Endothelial cell of umbilical vein (primary cell): ENCODE data around the gene ETV3L. TPM values are rescaled to one million over a fixed set of nuclear protein-coding genes. Genes with fewer than 3 reads are reported as not detected.

Source experiments
- BruUV-seq: library from RNA; stranded (reverse); fragments of 400-500 nt; replicated peaks from 2 replicates; lab custom pipeline; 2021; lab: Mats Ljungman, UMichigan
- CTCF ChIA-PET: fragments of 300-600, 350-600 bp; sonication (Branson Sonifier 250); formaldehyde crosslinking; loops from one replicate; lab custom pipeline; 2021; ENCODE audit warnings: antibody characterized with exemption, inconsistent platforms; lab: Charles Lee
- POLR2A ChIA-PET: fragments of 300-600, 350-600 bp; sonication (Branson Sonifier 250); formaldehyde crosslinking; loops from one replicate; lab custom pipeline; 2021; ENCODE audit warnings: antibody characterized with exemption, inconsistent platforms; lab: Charles Lee
- DNase-seq: peaks from one replicate; pipeline ENCODE4 v3.0.0-alpha.2; 2011; ENCODE audit warnings: low read depth, low spot score
- FAIRE-seq: peaks from 2 replicates; lab custom pipeline; 2011; peaks lifted over from hg19 to GRCh38; lab: Jason Lieb, UNC
- H2AFZ ChIP-seq: 2 replicates; pipeline ENCODE4 v1.6.0; 2012; ENCODE audit warnings: low read depth, low read length, control low read depth, inconsistent platforms
- H3K27ac ChIP-seq: 2 replicates; pipeline ENCODE4 v1.5.1; 2011; ENCODE audit warnings: low read depth, mild to moderate bottlenecking, control low read depth, low read length, moderate library complexity; ENCODE audit not compliant: insufficient read depth
- H3K27me3 ChIP-seq, 2 experiments: 2 replicates each; pipeline versions ENCODE4 v1.6.0 to v1.6.1; 2011; ENCODE audit warnings: low read length in 2 of 2, mixed read lengths in 1 of 2; ENCODE audit not compliant: control insufficient read depth in 2 of 2, insufficient read depth in 2 of 2
- H3K36me3 ChIP-seq, 2 experiments: 2 replicates in 1 of 2; 3 replicates in 1 of 2; pipeline ENCODE4 v1.5.1; 2011; ENCODE audit warnings: low read length in 2 of 2, mild to moderate bottlenecking in 1 of 2, moderate library complexity in 1 of 2; ENCODE audit not compliant: control insufficient read depth in 2 of 2, insufficient read depth in 2 of 2; ENCODE audit errors: extremely low read depth in 1 of 2
- H3K4me1 ChIP-seq: 3 replicates; pipeline ENCODE4 v1.5.1; 2011; ENCODE audit warnings: mild to moderate bottlenecking, low read length; ENCODE audit not compliant: control insufficient read depth, insufficient read depth; ENCODE audit errors: extremely low read depth
- H3K4me2 ChIP-seq: 2 replicates; pipeline ENCODE4 v1.6.1; 2011; ENCODE audit warnings: low read length, control low read depth, mixed read lengths; ENCODE audit not compliant: insufficient read depth
- H3K4me3 ChIP-seq, 3 experiments: fragments of 200-600 bp in 1 of 3; sonication (generic), shearing (Covaris generic) in 1 of 3; replicated peaks in 1 of 3; 2 replicates each; pipeline ENCODE4 v1.5.1; 2011 to 2016; ENCODE audit warnings: control low read depth in 3 of 3, low read length in 3 of 3, mild to moderate bottlenecking in 2 of 3, inconsistent platforms in 1 of 3, low read depth in 1 of 3, moderate library complexity in 1 of 3; ENCODE audit not compliant: insufficient read depth in 1 of 3
- H3K79me2 ChIP-seq: 2 replicates; pipeline ENCODE4 v1.6.0; 2012; ENCODE audit warnings: low read length, inconsistent platforms; ENCODE audit not compliant: control insufficient read depth, insufficient read depth
- H3K9ac ChIP-seq: replicated peaks from 2 replicates; pipeline ENCODE3; 2011; ENCODE audit warnings: low read length, control low read depth; ENCODE audit not compliant: insufficient read depth; ENCODE audit errors: extremely low read depth
- H3K9me1 ChIP-seq: replicated peaks from 3 replicates; pipeline ENCODE4 v1.6.0; 2011; ENCODE audit warnings: mild to moderate bottlenecking, low read length; ENCODE audit not compliant: control insufficient read depth, insufficient read depth; ENCODE audit errors: extremely low read depth
- H3K9me3 ChIP-seq: replicated peaks from 2 replicates; pipeline ENCODE4 v1.5.1; 2012; ENCODE audit warnings: low read length, inconsistent platforms; ENCODE audit not compliant: control insufficient read depth, insufficient read depth
- H4K20me1 ChIP-seq: replicated peaks from 2 replicates; pipeline ENCODE3; 2011; ENCODE audit warnings: mild to moderate bottlenecking, low read length; ENCODE audit not compliant: control insufficient read depth, insufficient read depth; ENCODE audit errors: extremely low read depth
- EZH2 ChIP-seq: IDR thresholded peaks from 2 replicates; pipeline ENCODE4 v1.6.1; 2012; ENCODE audit warnings: borderline replicate concordance, low read depth, mild to moderate bottlenecking, moderate library complexity, low read length, inconsistent platforms; ENCODE audit not compliant: severe bottlenecking
- FOS ChIP-seq: IDR thresholded peaks from 2 replicates; pipeline ENCODE4 v1.6.1; 2011; ENCODE audit warnings: mild to moderate bottlenecking, low read length, moderate library complexity, borderline replicate concordance; ENCODE audit not compliant: insufficient read depth
- GATA2 ChIP-seq: IDR thresholded peaks from 2 replicates; pipeline ENCODE4 v1.7.0; 2011; ENCODE audit warnings: low read depth, mild to moderate bottlenecking, moderate library complexity, mixed read lengths, low read length; ENCODE audit not compliant: insufficient read length, insufficient read depth
- JUN ChIP-seq: IDR thresholded peaks from 2 replicates; pipeline ENCODE4 v1.6.1; 2011; ENCODE audit warnings: borderline replicate concordance, low read depth; ENCODE audit not compliant: insufficient read length, insufficient read depth
- MYC ChIP-seq: IDR thresholded peaks from one replicate; pipeline ENCODE4 v1.6.1; 2011; ENCODE audit warnings: mild to moderate bottlenecking, low read depth, low read length
- POLR2A ChIP-seq: IDR thresholded peaks from 2 replicates; pipeline ENCODE4 v1.6.1; 2012; ENCODE audit warnings: low read depth, mild to moderate bottlenecking, control low read depth, low read length
- POLR2AphosphoS5 ChIP-seq: IDR thresholded peaks from 2 replicates; pipeline ENCODE4 v1.6.1; 2012; ENCODE audit warnings: low read depth, mild to moderate bottlenecking, control low read depth, low read length, moderate library complexity; ENCODE audit not compliant: insufficient read depth
- dilution Hi-C: fragments of 300-500 bp; cut with MboI; formaldehyde crosslinking; loops from one replicate; pipeline ENCODE4 v1.15.0; 2019; ENCODE audit warnings: low sequenced_read_pairs; ENCODE audit not compliant: extremely low pct_ligation_motif_present
- intact Hi-C: fragments of 100-400 bp; cut with micrococcal nuclease; formaldehyde crosslinking; loops from one replicate; pipeline ENCODE4 v1.10.0; 2022
- polyA plus RNA-seq, 4 experiments: library from polyadenylated mRNA; depleted of rRNA in 3 of 4; stranded (reverse) in 3 of 4; unstranded in 1 of 4; fragments of >200 nt; gene quantifications; 2 replicates each; pipeline versions ENCODE4 v1.2.1 to v1.2.3, GENCODE V29; 2011 to 2012; ENCODE audit warnings: missing spikeins in 1 of 4
- total RNA-seq: library from RNA; stranded (reverse); gene quantifications from 2 replicates; pipeline ENCODE4 v1.2.3, GENCODE V29; 2021
- TF ChIP-seq, protein P1 (sequence below), 2 donors: IDR thresholded peaks; 1 replicate in 1 of 2; 2 replicates in 1 of 2; pipeline ENCODE4 v1.5.1; 2011; ENCODE audit warnings: low read length in 2 of 2, mild to moderate bottlenecking in 2 of 2, moderate library complexity in 2 of 2, control low read depth in 1 of 2, inconsistent platforms in 1 of 2, low read depth in 1 of 2; ENCODE audit not compliant: insufficient read depth in 1 of 2; ENCODE audit errors: extremely low read depth in 1 of 2
- TF ChIP-seq, protein P2 (sequence below): IDR thresholded peaks from 2 replicates; pipeline ENCODE4 v1.6.1; 2011; ENCODE audit not compliant: insufficient read depth, insufficient read length

The ETV3L gene
- total and polyA plus RNA-seq, 2 donors (not counting 3 experiments of a cell fraction or from before 2014, with no cell fraction given): not detected

DNA sequence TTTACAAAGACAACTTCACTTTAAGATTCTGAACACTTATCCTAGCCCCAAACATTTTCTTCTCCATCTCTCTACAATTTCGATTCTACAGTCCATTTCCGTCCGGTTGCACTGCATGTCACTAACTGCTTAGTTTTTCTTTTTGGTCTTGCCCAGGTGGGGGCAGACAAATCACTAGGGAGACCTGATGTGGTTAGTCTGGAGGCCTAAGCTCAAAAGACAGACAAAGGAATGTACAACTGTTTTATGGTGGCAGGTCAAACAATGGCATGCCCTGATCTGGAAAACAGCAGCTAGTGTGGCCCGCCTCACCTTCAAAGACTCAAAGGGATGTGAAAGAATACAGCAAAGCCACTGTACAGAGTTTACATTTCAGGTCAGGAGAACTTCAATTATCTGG is 34.8 kb upstream of the ETV3L start:
- Histone ChIP-seq H3K9ac (no peak overlapping the region), H3K9me3 (no peaks in the 10 kb centered on the region), H3K4me1 (peaks cover 17% of the 10 kb centered on the region), H3K36me3 (peaks cover 32 to 35% of the 10 kb centered on the region in 2 experiments), H3K4me2 (no peak overlapping the region), H3K27ac (no peak overlapping the region), H2AFZ (no peak overlapping the region), H4K20me1 (peaks cover 6% of the 10 kb centered on the region), H3K9me1 (no peaks in the 10 kb centered on the region), H3K4me3 (no peak overlapping the region), H3K27me3 (no peaks in the 10 kb centered on the region), H3K79me2 (peaks cover 32% of the 10 kb centered on the region)
- FAIRE-seq: no peak
- TF ChIP-seq, protein P1, sequence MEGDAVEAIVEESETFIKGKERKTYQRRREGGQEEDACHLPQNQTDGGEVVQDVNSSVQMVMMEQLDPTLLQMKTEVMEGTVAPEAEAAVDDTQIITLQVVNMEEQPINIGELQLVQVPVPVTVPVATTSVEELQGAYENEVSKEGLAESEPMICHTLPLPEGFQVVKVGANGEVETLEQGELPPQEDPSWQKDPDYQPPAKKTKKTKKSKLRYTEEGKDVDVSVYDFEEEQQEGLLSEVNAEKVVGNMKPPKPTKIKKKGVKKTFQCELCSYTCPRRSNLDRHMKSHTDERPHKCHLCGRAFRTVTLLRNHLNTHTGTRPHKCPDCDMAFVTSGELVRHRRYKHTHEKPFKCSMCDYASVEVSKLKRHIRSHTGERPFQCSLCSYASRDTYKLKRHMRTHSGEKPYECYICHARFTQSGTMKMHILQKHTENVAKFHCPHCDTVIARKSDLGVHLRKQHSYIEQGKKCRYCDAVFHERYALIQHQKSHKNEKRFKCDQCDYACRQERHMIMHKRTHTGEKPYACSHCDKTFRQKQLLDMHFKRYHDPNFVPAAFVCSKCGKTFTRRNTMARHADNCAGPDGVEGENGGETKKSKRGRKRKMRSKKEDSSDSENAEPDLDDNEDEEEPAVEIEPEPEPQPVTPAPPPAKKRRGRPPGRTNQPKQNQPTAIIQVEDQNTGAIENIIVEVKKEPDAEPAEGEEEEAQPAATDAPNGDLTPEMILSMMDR (IDR thresholded peaks at IDR 0.05; ENCODE audit: extremely low read depth in 1 of 2, insufficient read depth in 1 of 2, low read depth in 1 of 2, low read length in 2 of 2): no peak
- TF ChIP-seq POLR2AphosphoS5: no peak
- dilution Hi-C loops: no loop called here
- POLR2A ChIA-PET: no interaction called here
- CTCF ChIA-PET: interaction anchor here (1.2 to 7.3 kb wide), 3 partner anchors 9 to 44 kb away, joined by 3 to 96 read pairs (median 86); no protein-coding TSS in a partner anchor
- intact Hi-C loops: no loop called here
- no peak for DNase-seq
- no TSS peak for BruUV-seq

DNA sequence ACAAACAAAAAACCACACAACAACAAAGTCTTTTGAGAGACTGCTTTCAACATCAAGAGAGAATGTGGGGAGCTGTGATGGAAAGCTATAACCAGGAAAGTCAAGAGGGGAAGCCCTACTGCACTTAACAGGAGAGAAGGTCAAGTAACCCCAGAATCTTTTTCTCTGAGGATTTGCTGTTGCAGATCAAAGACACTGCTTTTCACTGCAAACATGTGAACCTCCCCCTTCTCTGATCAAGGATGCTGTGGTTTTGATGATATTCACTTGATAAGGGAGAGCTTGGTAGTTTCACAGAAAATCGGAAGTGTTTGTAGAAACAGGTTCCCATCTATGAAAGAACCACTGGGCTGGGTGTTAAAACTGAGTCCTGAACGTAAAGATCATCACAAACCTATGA is 33.8 kb upstream of the ETV3L start:
- no TSS peak for BruUV-seq
- Histone ChIP-seq H4K20me1 (peaks cover 6% of the 10 kb centered on the region), H3K4me1 (peaks cover 13% of the 10 kb centered on the region), H3K4me3 (no peak overlapping the region), H2AFZ (no peak overlapping the region), H3K27ac (no peak overlapping the region), H3K4me2 (no peak overlapping the region), H3K9me3 (no peaks in the 10 kb centered on the region), H3K79me2 (peaks cover 32% of the 10 kb centered on the region), H3K9me1 (no peaks in the 10 kb centered on the region), H3K36me3 (peaks cover 32 to 35% of the 10 kb centered on the region in 2 experiments), H3K27me3 (no peaks in the 10 kb centered on the region), H3K9ac (no peak overlapping the region)
- POLR2A ChIA-PET: no interaction called here
- DNase-seq (no peak), FAIRE-seq (no peak)
- CTCF ChIA-PET: interaction anchor here (1.7 to 7.3 kb wide), 2 partner anchors 23 to 43 kb away, joined by 6 to 96 read pairs; no protein-coding TSS in a partner anchor
- intact Hi-C loops (no loop called here), dilution Hi-C loops (no loop called here)
- TF ChIP-seq GATA2 (no peak), EZH2 (no peak), POLR2A (no peak), MYC (no peak), POLR2AphosphoS5 (no peak), FOS (no peak), JUN (no peak)
- TF ChIP-seq, protein P1 (IDR thresholded peaks at IDR 0.05; ENCODE audit: extremely low read depth in 1 of 2, insufficient read depth in 1 of 2, low read depth in 1 of 2, low read length in 2 of 2): no peak
- TF ChIP-seq, protein P2, sequence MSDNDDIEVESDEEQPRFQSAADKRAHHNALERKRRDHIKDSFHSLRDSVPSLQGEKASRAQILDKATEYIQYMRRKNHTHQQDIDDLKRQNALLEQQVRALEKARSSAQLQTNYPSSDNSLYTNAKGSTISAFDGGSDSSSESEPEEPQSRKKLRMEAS: no peak
